HFFc6 (cell line): ENCODE results near the gene SHISA5. TPM values are rescaled to one million over a fixed set of nuclear protein-coding genes. Genes with fewer than 3 reads are reported as not detected.

Experiments
- DNase-seq: peaks from one replicate; pipeline ENCODE4 v3.0.0-alpha.2; 2018
- H3K27ac Mint-ChIP-seq: 2 replicates; pipeline ENCODE4 v1.8.0; 2020; ENCODE audit warnings: mild to moderate bottlenecking, mixed read lengths
- H3K27me3 Mint-ChIP-seq: 2 replicates; pipeline ENCODE4 v1.8.0; 2021; ENCODE audit warnings: mild to moderate bottlenecking, moderate library complexity, mixed read lengths; ENCODE audit not compliant: insufficient read depth
- H3K36me3 Mint-ChIP-seq: 2 replicates; pipeline ENCODE4 v1.8.0; 2021; ENCODE audit warnings: low read depth, mixed read lengths
- H3K4me1 Mint-ChIP-seq: 2 replicates; pipeline ENCODE4 v1.8.0; 2020; ENCODE audit warnings: low read depth, mixed read lengths
- H3K4me3 Mint-ChIP-seq: 2 replicates; pipeline ENCODE4 v1.8.0; 2020; ENCODE audit warnings: mild to moderate bottlenecking, moderate library complexity, mixed read lengths
- H3K9me3 Mint-ChIP-seq: 2 replicates; pipeline ENCODE4 v1.8.0; 2020; ENCODE audit warnings: mild to moderate bottlenecking, mixed read lengths
- total RNA-seq, 6 experiments: library from RNA; stranded (reverse); fragmentation: NEBNext Ultra II Directional; extraction: Animal tissue kit (Norgen Biotek cat#: 25700); gene quantifications; 2 replicates in 1 of 6; 3 replicates in 5 of 6; pipeline ENCODE4 v1.2.3, GENCODE V29; 2021
- TF ChIP-seq, protein P1 (sequence below): fragments of 200-600 bp; sonication (generic); IDR thresholded peaks from 2 replicates; pipeline ENCODE4 v1.5.0; 2021; ENCODE audit warnings: antibody characterized with exemption, mild to moderate bottlenecking

Gene SHISA5
- total RNA-seq, 6 experiments from 2014 or later: 266 to 286 (median 277) TPM

DNA sequence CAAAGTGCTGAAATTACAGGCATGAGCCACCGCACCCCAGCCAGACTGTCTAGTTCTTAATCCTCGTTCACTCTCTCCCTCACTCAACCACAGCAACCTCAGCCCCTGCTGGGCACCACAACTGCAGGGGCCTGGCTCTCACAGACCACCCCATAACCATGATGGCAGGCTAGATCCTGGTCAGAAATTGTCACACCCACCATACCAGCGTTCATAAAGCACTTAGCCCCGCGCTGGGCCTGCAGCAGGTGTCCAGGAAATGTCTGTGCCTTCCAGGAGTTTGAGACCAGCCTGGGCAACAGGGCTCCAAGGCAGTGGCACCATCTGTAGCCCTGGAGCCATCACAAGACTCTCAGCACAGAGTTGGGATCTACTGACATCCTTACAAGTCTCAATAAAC lies 1.9 kb downstream of the SHISA5 start:
- TF ChIP-seq, protein P1, sequence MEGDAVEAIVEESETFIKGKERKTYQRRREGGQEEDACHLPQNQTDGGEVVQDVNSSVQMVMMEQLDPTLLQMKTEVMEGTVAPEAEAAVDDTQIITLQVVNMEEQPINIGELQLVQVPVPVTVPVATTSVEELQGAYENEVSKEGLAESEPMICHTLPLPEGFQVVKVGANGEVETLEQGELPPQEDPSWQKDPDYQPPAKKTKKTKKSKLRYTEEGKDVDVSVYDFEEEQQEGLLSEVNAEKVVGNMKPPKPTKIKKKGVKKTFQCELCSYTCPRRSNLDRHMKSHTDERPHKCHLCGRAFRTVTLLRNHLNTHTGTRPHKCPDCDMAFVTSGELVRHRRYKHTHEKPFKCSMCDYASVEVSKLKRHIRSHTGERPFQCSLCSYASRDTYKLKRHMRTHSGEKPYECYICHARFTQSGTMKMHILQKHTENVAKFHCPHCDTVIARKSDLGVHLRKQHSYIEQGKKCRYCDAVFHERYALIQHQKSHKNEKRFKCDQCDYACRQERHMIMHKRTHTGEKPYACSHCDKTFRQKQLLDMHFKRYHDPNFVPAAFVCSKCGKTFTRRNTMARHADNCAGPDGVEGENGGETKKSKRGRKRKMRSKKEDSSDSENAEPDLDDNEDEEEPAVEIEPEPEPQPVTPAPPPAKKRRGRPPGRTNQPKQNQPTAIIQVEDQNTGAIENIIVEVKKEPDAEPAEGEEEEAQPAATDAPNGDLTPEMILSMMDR: no peak
- Mint-ChIP-seq H3K27ac (peak overlapping the region; percentile 84), H3K4me3 (peak overlapping the region; percentile 89; the same call in 1 of the 2 replicates), H3K27me3 (peaks cover 1% of the 10 kb centered on the region; the same call in 1 of the 2 replicates), H3K36me3 (peaks cover 13% of the 10 kb centered on the region), H3K9me3 (no peaks in the 10 kb centered on the region), H3K4me1 (peaks cover 33% of the 10 kb centered on the region)
- no peak for DNase-seq

DNA sequence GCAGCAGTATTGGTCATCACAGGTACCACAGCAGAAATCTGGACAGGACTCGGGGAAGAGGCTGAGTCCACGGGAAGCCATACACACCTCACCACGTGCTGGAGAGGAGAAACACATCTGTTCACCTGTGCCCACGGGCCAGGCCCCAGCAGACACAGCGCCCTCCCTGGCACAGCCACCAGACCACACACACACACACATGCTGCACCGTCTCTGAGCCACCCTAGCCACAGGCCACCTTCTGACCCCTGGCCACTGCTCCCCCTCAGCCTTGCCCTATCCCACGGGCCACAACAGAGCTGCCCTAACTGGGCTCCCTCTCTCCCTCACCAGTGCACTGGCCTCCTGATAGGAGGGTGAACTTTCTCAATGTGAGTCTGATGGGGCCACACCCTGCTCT lies 2.8 kb downstream of the SHISA5 start:
- H3K27me3 Mint-ChIP-seq: peaks cover 1% of the 10 kb centered on the region; the same call in 1 of the 2 replicates
- H3K9me3 Mint-ChIP-seq: no peaks in the 10 kb centered on the region
- peaks cover 31% of the 10 kb centered on the region for H3K4me1 Mint-ChIP-seq
- H3K36me3 Mint-ChIP-seq: peaks cover 13% of the 10 kb centered on the region
- DNase-seq: no peak
- no peak overlapping the region for H3K27ac Mint-ChIP-seq
- H3K4me3 Mint-ChIP-seq: no peak overlapping the region
- TF ChIP-seq, protein P1: no peak

DNA sequence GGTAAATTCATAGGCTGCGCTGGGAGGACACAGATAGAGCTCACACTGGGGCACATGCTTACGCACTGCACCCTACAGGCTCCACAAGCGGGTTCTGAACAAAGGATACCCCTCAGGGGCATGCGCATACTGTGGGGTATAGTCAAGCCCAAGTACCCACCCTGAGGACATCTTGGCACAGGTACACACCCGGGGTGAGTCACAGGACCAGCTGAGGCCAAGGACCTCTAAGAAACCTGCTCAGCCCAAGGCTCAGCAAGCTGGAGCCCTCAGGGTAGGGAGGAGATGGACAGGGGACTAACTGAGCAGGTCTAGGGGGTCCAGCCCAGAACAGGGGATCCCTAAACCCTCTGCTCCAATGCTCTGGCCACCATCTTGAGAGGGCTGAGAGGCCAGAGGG lies 3.3 kb downstream of the SHISA5 start:
- Mint-ChIP-seq H3K9me3 (no peaks in the 10 kb centered on the region), H3K27me3 (peaks cover 1% of the 10 kb centered on the region; the same call in 1 of the 2 replicates), H3K36me3 (peaks cover 13% of the 10 kb centered on the region)

DNA sequence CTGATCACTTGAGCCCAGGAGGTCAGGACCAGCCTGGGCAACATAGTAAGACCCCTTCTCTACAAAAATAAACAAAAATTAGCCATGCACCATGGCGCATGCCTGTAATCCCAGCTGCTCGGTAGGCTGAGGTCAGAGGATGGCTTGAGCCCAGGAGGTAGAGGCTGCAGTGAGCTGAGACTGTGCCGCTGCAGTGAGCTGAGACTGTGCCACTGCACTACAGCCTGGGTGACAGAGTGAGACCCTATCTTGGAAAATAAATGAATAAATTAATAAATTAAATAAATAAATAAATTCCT lies 10.8 kb downstream of the SHISA5 start:
- H3K36me3 Mint-ChIP-seq: peaks cover 7% of the 10 kb centered on the region

More for the DNA sequence above, 3.3 kb downstream of the SHISA5 start:
- Mint-ChIP-seq H3K4me1 (peaks cover 31% of the 10 kb centered on the region), H3K27ac (no peak overlapping the region), H3K4me3 (no peak overlapping the region)
- TF ChIP-seq, protein P1: no peak
- DNase-seq: no peak

DNA sequence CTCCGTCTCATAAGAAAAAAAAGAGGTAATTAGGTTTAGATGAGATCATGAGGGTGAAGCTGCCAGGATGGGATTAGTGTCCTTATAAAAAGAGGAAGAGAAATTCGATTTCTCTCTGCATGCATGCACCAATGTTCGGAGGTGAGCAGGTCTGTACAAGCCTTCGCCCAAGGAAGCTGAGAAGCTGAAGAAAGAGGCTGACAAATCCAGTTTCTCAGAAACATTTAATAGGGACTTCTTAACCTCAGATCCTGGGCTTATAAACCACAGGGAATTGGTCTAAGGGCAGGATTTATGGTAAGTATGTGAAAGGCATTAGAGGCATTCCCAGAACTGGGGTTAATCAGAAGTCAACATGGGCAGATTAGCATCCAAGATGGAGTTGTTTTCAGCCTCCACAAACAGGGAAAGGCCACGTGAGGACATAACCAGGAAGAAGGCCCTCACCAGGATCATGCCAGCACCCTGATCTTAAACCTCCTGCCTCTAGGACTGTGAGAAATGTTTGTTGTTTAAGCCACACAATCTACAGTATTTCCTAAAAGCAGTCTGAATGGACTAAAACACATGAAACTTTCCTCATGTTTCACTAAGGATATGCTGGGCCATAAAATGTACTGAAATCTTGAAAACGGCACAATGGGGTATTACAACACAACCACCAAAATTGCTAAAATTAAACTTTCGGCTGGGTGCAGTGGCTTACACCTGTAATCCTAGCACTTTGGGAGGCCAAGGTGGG lies 11.3 kb downstream of the SHISA5 start:
- no peaks in the 10 kb centered on the region for H3K9me3 Mint-ChIP-seq
- TF ChIP-seq, protein P1: no peak
- H3K36me3 Mint-ChIP-seq: peaks cover 2% of the 10 kb centered on the region
- H3K4me1 Mint-ChIP-seq: no peaks in the 10 kb centered on the region
- H3K27me3 Mint-ChIP-seq: no peaks in the 10 kb centered on the region
- H3K4me3 Mint-ChIP-seq: no peak overlapping the region
- no peak for DNase-seq
- H3K27ac Mint-ChIP-seq: peak overlapping the region; percentile 30

More for the DNA sequence above, 10.8 kb downstream of the SHISA5 start:
- H3K27me3 Mint-ChIP-seq: no peaks in the 10 kb centered on the region
- no peaks in the 10 kb centered on the region for H3K4me1 Mint-ChIP-seq
- DNase-seq: no peak
- TF ChIP-seq, protein P1: no peak
- no peak overlapping the region for H3K27ac Mint-ChIP-seq
- no peak overlapping the region for H3K4me3 Mint-ChIP-seq
- H3K9me3 Mint-ChIP-seq: no peaks in the 10 kb centered on the region
